Keratinocyte (primary cell): ENCODE data around the gene PCDHGA4. TPM values are rescaled to one million over a fixed set of nuclear protein-coding genes. Genes with fewer than 3 reads are reported as not detected.
"Not testable (repeated sequence)": the region's sequence is repeated elsewhere in the genome, so short reads cannot be mapped to it uniquely, and the experiment has no call there.

Experiments
- DNase-seq: peaks from one replicate; pipeline ENCODE4 v3.0.0-alpha.2; 2011; ENCODE audit warnings: low read depth, missing footprints, low spot score
- FAIRE-seq: peaks from 2 replicates; lab custom pipeline; 2011; peaks lifted over from hg19 to GRCh38; lab: Jason Lieb, UNC
- H2AFZ ChIP-seq: 2 replicates; pipeline ENCODE4 v1.6.0; 2012; ENCODE audit warnings: low read length, control low read depth, inconsistent platforms; ENCODE audit not compliant: control insufficient read depth
- H3K27ac ChIP-seq: 2 replicates; pipeline ENCODE4 v1.5.1; 2011; ENCODE audit warnings: low read length; ENCODE audit not compliant: control insufficient read depth, insufficient read depth
- H3K27me3 ChIP-seq: 3 replicates; pipeline ENCODE4 v1.6.0; 2011; ENCODE audit warnings: low read length; ENCODE audit not compliant: control insufficient read depth, insufficient read depth; ENCODE audit errors: extremely low read depth
- H3K36me3 ChIP-seq, 2 experiments: 2 replicates in 1 of 2; 3 replicates in 1 of 2; pipeline ENCODE4 v1.5.1; 2011; ENCODE audit warnings: low read length in 2 of 2, mild to moderate bottlenecking in 1 of 2; ENCODE audit not compliant: control insufficient read depth in 2 of 2, insufficient read depth in 2 of 2; ENCODE audit errors: extremely low read depth in 1 of 2
- H3K4me1 ChIP-seq: 3 replicates; pipeline ENCODE4 v1.5.1; 2011; ENCODE audit warnings: low read length; ENCODE audit not compliant: control insufficient read depth, insufficient read depth; ENCODE audit errors: extremely low read depth
- H3K4me2 ChIP-seq: 3 replicates; pipeline ENCODE4 v1.6.0; 2011; ENCODE audit warnings: low read depth, low read length; ENCODE audit not compliant: control insufficient read depth, insufficient read depth; ENCODE audit errors: extremely low read depth
- H3K4me3 ChIP-seq, 3 experiments: fragments of 200-600 bp in 1 of 3; sonication (generic) in 1 of 3; 2 replicates in 2 of 3; 3 replicates in 1 of 3; pipeline ENCODE4 v1.5.1; 2011 to 2016; ENCODE audit warnings: low read length in 3 of 3, mild to moderate bottlenecking in 3 of 3, control low read depth in 2 of 3, inconsistent platforms in 1 of 3, low read depth in 1 of 3, mixed read lengths in 1 of 3, mixed run types in 1 of 3, moderate library complexity in 1 of 3; ENCODE audit not compliant: control insufficient read depth in 2 of 3, insufficient read depth in 2 of 3; ENCODE audit errors: extremely low read depth in 1 of 3
- H3K79me2 ChIP-seq: 2 replicates; pipeline ENCODE4 v1.6.0; 2012; ENCODE audit warnings: low read length; ENCODE audit not compliant: control insufficient read depth, insufficient read depth
- H3K9ac ChIP-seq: 3 replicates; pipeline ENCODE4 v1.6.0; 2011; ENCODE audit warnings: low read length; ENCODE audit not compliant: control insufficient read depth, insufficient read depth; ENCODE audit errors: extremely low read depth
- H3K9me1 ChIP-seq: 3 replicates; pipeline ENCODE4 v1.6.0; 2011; ENCODE audit warnings: low read length; ENCODE audit not compliant: control insufficient read depth, insufficient read depth; ENCODE audit errors: extremely low read depth
- H3K9me3 ChIP-seq: 2 replicates; pipeline ENCODE4 v1.5.1; 2012; ENCODE audit warnings: low read depth, low read length; ENCODE audit not compliant: control insufficient read depth
- H4K20me1 ChIP-seq: 3 replicates; pipeline ENCODE4 v1.6.0; 2011; ENCODE audit warnings: low read length; ENCODE audit not compliant: control insufficient read depth, insufficient read depth; ENCODE audit errors: extremely low read depth
- CTCF ChIP-seq, 3 experiments: IDR thresholded peaks in 1 of 3; conservative IDR thresholded peaks in 1 of 3; optimal IDR thresholded peaks in 1 of 3; 2 replicates in 2 of 3; 3 replicates in 1 of 3; pipeline versions ENCODE3 to v1.5.1; 2011; ENCODE audit warnings: low read length in 3 of 3, mild to moderate bottlenecking in 3 of 3, moderate library complexity in 2 of 3, control low read depth in 1 of 3, inconsistent platforms in 1 of 3; ENCODE audit not compliant: insufficient read depth in 2 of 3; ENCODE audit errors: extremely low read depth in 1 of 3
- EZH2 ChIP-seq: IDR thresholded peaks from one replicate; pipeline ENCODE4 v1.6.1; 2012; ENCODE audit warnings: inconsistent platforms, mild to moderate bottlenecking, low read length, moderate library complexity
- dilution Hi-C: fragments of 300-500 bp; cut with MboI; formaldehyde crosslinking; loops from one replicate; pipeline ENCODE4 v1.7.0; 2020; ENCODE audit warnings: low sequenced_read_pairs; ENCODE audit not compliant: extremely low pct_ligation_motif_present
- polyA plus RNA-seq, 5 experiments: library from polyadenylated mRNA; depleted of rRNA in 3 of 5; stranded (reverse) in 3 of 5; stranded (forward) in 1 of 5; unstranded in 1 of 5; fragments of >200 nt; gene quantifications; 1 replicate in 1 of 5; 2 replicates in 3 of 5; 3 replicates in 1 of 5; pipeline versions ENCODE4 v1.2.1 to v1.2.3, GENCODE V29; 2011 to 2012; ENCODE audit warnings: missing spikeins in 2 of 5, low read depth in 1 of 5, low replicate concordance in 1 of 5

Gene PCDHGA4
- polyA plus RNA-seq, 1 donor (not counting 4 experiments of a cell fraction or from before 2014, with no cell fraction given): 0.05 TPM

GRCh38 chr5:141384471-141385267 is 29.8 kb downstream of the PCDHGA4 start:
- FAIRE-seq: no peak
- no peak overlapping the region for H3K4me3 ChIP-seq
- H3K9me3 ChIP-seq: peaks cover 12% of the 10 kb centered on the region
- no peak for TF ChIP-seq CTCF (optimal IDR thresholded peaks at IDR 0.05 in 1 of 3, IDR thresholded peaks at IDR 0.05 in 1 of 3, conservative IDR thresholded peaks at IDR 0.05 in 1 of 3; ENCODE audit: extremely low read depth in 1 of 3, insufficient read depth in 2 of 3, low read length in 3 of 3)
- TF ChIP-seq EZH2: no peak
- H3K4me2 ChIP-seq: no peak overlapping the region
- no peak overlapping the region for H3K27ac ChIP-seq
- no peaks in the 10 kb centered on the region for H3K79me2 ChIP-seq
- no peak for DNase-seq
- no peaks in the 10 kb centered on the region for H3K9me1 ChIP-seq
- no peak overlapping the region for H2AFZ ChIP-seq
- peaks cover 8% of the 10 kb centered on the region for H3K27me3 ChIP-seq
- dilution Hi-C loops: no loop called here
- H3K36me3 ChIP-seq: no peaks in the 10 kb centered on the region
- no peak overlapping the region for H3K9ac ChIP-seq
- H3K4me1 ChIP-seq: no peaks in the 10 kb centered on the region
- no peaks in the 10 kb centered on the region for H4K20me1 ChIP-seq

GRCh38 chr5:141387557-141388311 is 32.9 kb downstream of the PCDHGA4 start, which contains the start of gene PCDHGB4:
TSS of gene PCDHGB4 (plus strand) at chr5:141387698. CDS start at chr5:141387885, 187 bp downstream.
- H3K4me3 ChIP-seq: peak within 1 kb of the TSS in 2 of 3 experiments; percentile 23 to 34

More at GRCh38 chr5:141387557-141388311, 32.9 kb downstream of the PCDHGA4 start, which contains the start of gene PCDHGB4:
- H3K9me1 ChIP-seq, DNase-seq, H3K27me3 ChIP-seq, H3K27ac ChIP-seq, H3K36me3 ChIP-seq, H3K4me2 ChIP-seq, H2AFZ ChIP-seq, H3K4me1 ChIP-seq, H3K9ac ChIP-seq, dilution Hi-C loops, H4K20me1 ChIP-seq, H3K79me2 ChIP-seq: not testable (repeated sequence)
- peak in 2 of 3 experiments; percentile 47 to 64 for TF ChIP-seq CTCF (optimal IDR thresholded peaks at IDR 0.05 in 1 of 3, IDR thresholded peaks at IDR 0.05 in 1 of 3, conservative IDR thresholded peaks at IDR 0.05 in 1 of 3; ENCODE audit: extremely low read depth in 1 of 3, insufficient read depth in 2 of 3, low read length in 3 of 3)
- FAIRE-seq: peak; percentile 34
- peaks cover 19% of the 10 kb centered on the region for H3K9me3 ChIP-seq
